GM20431 (cell line): Measurements from ENCODE around the gene KIZ.

ENCODE experiments used
- in situ Hi-C: fragments of 300-500 bp; cut with MseI, MboI; formaldehyde crosslinking; loops from one replicate; pipeline ENCODE4 v1.15.0; 2020; ENCODE audit warnings: low sequenced_read_pairs; ENCODE audit not compliant: unreplicated experiment

The KIZ gene

DNA sequence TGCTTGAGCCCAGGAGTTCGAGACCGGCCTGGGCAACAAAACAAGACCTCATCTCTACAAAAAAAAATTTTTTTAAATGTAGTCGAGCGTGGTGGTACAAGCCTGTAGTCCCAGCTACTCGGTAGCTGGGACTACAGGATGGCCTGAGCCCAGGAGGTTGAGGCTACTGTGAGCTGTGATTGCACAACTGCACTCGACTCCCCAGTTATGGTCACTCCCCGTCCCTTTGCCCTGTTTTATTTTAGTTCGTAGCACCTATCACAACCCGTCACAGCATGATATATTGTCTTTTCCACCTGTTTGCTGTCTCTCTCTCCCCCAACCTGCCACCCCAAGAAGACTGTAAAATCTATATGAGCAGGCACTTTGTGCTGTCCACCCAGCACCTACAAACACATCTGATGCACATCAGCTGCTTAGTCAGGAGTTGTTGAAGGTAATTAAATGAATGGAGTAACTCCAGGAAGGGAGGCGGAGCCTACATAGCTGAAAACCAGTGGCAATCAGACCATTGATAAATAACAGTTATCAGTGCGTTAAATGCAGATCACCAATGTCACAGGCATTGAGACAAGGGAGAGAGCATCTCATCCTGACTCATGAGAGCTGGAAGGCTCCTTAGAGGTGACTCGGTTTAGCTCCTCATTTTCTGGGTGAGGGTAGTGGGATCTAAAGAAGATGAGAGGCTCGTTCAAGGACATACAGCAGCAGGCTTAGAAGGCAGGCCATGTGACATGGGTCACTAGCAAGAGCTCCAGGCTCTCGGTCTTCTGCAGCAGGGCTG, 162.9 kb downstream of the KIZ start:
- in situ Hi-C loops, result no loop called here

DNA sequence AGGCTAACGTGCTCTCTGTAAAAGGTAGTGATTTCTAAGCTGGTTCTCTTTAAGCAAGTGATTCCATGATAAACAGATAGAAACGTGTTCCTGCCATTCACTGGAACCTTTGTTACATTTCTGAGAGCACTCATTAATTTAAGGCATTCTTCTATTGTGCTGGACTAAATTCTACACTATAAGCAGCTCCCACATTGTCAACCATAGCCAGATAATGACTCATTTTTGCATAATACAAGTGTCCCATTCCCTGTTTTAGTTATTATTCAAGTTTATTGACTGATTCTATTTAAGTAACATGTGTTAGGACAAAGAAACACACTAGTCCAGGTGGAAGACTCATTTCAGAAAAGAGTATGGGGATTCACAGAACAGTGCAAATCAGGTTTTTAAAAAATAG, 163.8 kb downstream of the KIZ start:
- in situ Hi-C loops, result no loop called here

DNA sequence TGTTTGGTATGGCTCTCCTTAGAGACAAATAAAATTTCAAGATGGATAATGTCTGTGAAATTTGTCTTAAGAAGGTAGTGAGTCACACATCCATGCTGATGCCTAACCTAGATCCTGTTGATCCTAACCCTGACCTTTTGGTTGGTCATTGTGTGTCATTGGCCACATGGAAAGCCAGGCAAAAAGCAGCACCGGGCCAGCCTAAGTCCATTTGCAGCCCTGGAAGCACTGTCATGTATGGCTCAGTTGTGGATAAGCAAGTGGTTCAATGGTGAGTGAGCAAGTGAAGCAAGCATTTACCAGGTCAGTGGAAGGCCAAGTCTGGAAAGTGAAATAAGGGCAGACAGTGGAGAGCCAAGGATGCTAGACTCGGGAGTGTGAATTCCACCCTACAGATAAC, 165.1 kb downstream of the KIZ start:
- in situ Hi-C loops, result no loop called here

DNA sequence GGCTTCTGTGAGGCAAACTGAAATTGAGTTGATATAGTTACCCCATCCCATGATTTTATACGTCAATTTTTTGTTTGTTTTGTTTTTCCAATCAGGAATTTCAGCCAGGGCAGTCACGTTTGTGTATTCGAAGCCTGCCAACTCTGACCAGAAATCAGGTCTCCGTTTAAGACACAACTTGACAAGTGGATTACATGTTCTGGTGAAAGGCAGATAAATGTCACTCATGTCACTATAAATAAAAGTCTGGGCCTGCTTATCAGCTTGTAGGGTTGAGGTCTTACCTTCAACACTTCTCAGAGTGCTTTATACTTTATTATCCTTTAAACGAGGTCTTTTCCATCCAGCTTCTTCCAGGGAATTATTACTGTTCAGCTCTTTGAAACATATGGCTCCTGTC, 168.9 kb downstream of the KIZ start:
- in situ Hi-C loops, result no loop called here
